ENCODE data around the gene OGFOD1. TPM values are rescaled to one million over a fixed set of nuclear protein-coding genes. Genes with fewer than 3 reads are reported as not detected.

The OGFOD1 gene
- 87.0 and 89.2 TPM in 2 replicates for total RNA-seq

DNA sequence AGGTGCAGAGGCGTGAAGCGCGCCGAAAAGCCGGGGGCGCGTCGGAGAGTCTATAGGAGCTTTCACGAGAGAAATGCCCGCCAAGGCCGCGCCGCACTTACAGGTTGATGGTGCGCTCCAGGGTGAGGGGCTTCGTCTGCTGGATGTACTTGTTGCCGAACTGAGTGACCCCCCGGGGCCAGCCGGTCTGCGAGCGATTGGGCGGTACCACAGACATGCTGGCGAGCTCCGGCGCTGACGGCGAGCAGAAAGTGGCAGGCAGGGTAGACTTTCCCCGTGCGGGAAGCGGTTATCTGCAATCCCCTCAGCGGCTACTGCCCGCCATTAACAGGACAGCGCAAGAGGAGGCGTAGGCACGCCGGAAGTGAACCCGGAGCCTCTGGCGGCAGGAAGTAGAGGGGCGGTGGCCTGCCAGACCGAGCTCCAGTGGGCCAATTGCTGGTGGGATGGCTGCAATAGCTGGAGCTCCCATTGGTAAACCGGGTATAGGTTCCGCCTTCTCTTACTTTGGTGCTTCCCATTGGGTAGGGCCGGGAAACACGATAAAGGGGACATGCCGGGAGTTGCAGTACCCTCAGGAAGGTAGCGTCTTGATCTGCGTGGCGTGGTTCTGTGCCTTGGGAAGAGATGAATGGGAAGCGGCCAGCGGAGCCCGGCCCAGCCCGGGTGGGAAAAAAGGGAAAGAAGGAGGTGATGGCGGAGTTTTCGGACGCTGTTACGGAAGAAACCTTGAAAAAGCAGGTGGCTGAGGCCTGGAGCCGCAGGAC is at the start of gene OGFOD1, which contains the start of gene NUDT21:
Gene OGFOD1, plus strand, starts transcription at position 569 of the 767 bp plus-strand sequence. Its CDS starts 59 bp downstream, at position 628.
Gene NUDT21, minus strand, starts transcription at position 347 of the 767 bp plus-strand sequence. Its CDS starts 130 bp downstream, at position 217.
- Mint-ChIP-seq H3K4me3 (peak within 1 kb of the TSS; percentile 94), H3K9me3 (no peaks in the 10 kb centered on the region), H3K27ac (peak within 1 kb of the TSS; percentile 95), H3K36me3 (ENCODE audit: low read depth) (peaks cover 52% of the 10 kb centered on the region), H3K4me1 (peaks cover 41% of the 10 kb centered on the region), H3K27me3 (no peaks in the 10 kb centered on the region)
- DNase-seq: peak; percentile 97
- intact Hi-C loops (cut with micrococcal nuclease): loop anchor here (1.0 to 10.0 kb wide), 5 partner anchors 26 to 734 kb away; partner anchors contain the start of genes AMFR, HERPUD1, MT2A and PSME3IP1

- peaks cover 43% of the 10 kb centered on the region for H3K36me3 Mint-ChIP-seq (ENCODE audit: low read depth)
- DNase-seq: no peak
- H3K9me3 Mint-ChIP-seq: no peaks in the 10 kb centered on the region
- intact Hi-C loops (cut with micrococcal nuclease): no loop called here
- H3K4me1 Mint-ChIP-seq: peaks cover 2% of the 10 kb centered on the region
- no peaks in the 10 kb centered on the region for H3K27me3 Mint-ChIP-seq
- no peak overlapping the region for H3K4me3 Mint-ChIP-seq
- H3K27ac Mint-ChIP-seq: no peak overlapping the region
Measured at GRCh38 chr16:56405977-56406672, 45.2 kb upstream of the OGFOD1 start.

GRCh38 chr16:56408379-56409098 is 42.8 kb upstream of the OGFOD1 start:
- intact Hi-C loops (cut with micrococcal nuclease): no loop called here
- H3K9me3 Mint-ChIP-seq: no peaks in the 10 kb centered on the region

DNA sequence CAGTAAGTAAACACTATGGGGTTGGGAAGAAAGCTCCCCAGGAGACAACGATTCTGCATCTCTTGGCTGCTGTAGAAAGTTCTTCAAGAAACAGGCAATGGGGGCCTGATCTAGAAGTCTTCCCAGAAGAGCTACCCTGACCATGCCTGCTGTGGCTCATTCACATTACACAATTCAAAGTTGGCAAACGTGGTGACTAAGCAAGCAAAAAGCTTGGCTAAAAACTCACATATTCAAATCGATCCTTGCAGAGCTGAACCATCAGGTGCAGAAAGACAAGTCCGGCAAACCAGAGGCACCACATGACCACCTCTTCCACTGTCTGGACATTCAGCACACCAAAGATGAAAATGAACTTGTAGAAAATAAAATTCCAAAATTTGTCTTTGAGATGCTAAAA is 42.2 kb upstream of the OGFOD1 start:
- DNase-seq: no peak
- intact Hi-C loops (cut with micrococcal nuclease): no loop called here
- Mint-ChIP-seq H3K27me3 (no peaks in the 10 kb centered on the region), H3K4me1 (peaks cover 2% of the 10 kb centered on the region), H3K27ac (no peak overlapping the region), H3K36me3 (ENCODE audit: low read depth) (peaks cover 39% of the 10 kb centered on the region), H3K9me3 (no peaks in the 10 kb centered on the region), H3K4me3 (no peak overlapping the region)

More at GRCh38 chr16:56408379-56409098, 42.8 kb upstream of the OGFOD1 start:
- Mint-ChIP-seq H3K4me3 (no peak overlapping the region), H3K27ac (no peak overlapping the region), H3K4me1 (peaks cover 2% of the 10 kb centered on the region), H3K36me3 (ENCODE audit: low read depth) (peaks cover 39% of the 10 kb centered on the region), H3K27me3 (no peaks in the 10 kb centered on the region)
- no peak for DNase-seq

DNA sequence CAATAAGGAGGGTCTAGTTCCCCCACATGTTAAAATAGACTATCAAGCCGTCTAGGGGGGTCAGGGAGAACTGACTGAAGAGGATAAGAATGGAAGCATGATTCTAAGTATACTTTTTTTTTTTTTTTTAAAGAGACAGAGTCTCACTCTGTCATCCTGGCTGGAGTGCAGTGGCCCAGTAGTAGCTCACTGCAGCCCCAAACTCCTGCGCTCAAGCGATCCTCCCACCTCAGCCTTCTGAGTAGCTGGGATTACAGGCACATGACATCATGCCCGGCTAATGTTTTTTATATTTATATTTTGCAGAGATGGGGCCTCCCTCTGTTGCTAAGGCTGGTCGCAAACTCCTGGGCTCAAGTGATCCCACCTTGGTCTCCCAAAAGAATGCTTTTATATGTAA is 40.2 kb upstream of the OGFOD1 start:
- H3K4me1 Mint-ChIP-seq: peaks cover 7% of the 10 kb centered on the region
- H3K36me3 Mint-ChIP-seq (ENCODE audit: low read depth): peaks cover 31% of the 10 kb centered on the region
- intact Hi-C loops (cut with micrococcal nuclease): no loop called here
- DNase-seq: no peak
- H3K4me3 Mint-ChIP-seq: no peak overlapping the region
- H3K27me3 Mint-ChIP-seq: no peaks in the 10 kb centered on the region
- H3K9me3 Mint-ChIP-seq: no peaks in the 10 kb centered on the region
- H3K27ac Mint-ChIP-seq: no peak overlapping the region

DNA sequence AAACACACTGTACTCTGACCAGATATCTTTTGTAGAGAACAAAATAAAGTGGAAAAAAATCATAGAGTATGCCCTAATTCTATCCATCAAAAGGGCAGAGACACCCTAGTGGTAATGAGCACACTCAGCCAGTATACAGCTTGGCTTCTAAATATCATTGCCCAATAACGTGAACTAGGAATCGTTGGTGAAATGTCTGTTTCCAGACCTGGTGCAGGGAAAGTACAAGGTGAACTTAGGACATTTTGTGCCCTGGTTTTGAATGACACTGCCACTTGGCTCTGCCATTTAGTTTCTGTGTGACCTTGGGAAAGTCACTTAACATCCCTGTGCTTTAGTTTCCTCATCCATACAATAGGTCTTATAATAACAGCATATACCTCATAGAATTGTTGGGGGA is 39.7 kb upstream of the OGFOD1 start:
- peaks cover 7% of the 10 kb centered on the region for H3K4me1 Mint-ChIP-seq
- no peak for DNase-seq
- H3K9me3 Mint-ChIP-seq: no peaks in the 10 kb centered on the region
- peaks cover 31% of the 10 kb centered on the region for H3K36me3 Mint-ChIP-seq (ENCODE audit: low read depth)
- no peak overlapping the region for H3K27ac Mint-ChIP-seq
- intact Hi-C loops (cut with micrococcal nuclease): no loop called here
- no peaks in the 10 kb centered on the region for H3K27me3 Mint-ChIP-seq
- H3K4me3 Mint-ChIP-seq: no peak overlapping the region

GRCh38 chr16:56413381-56413780 is 38.0 kb upstream of the OGFOD1 start:
- DNase-seq: no peak
- Mint-ChIP-seq H3K4me3 (no peak overlapping the region), H3K27ac (no peak overlapping the region), H3K9me3 (no peaks in the 10 kb centered on the region), H3K4me1 (peaks cover 7% of the 10 kb centered on the region), H3K36me3 (ENCODE audit: low read depth) (peaks cover 25% of the 10 kb centered on the region), H3K27me3 (no peaks in the 10 kb centered on the region)
- intact Hi-C loops (cut with micrococcal nuclease): no loop called here

DNA sequence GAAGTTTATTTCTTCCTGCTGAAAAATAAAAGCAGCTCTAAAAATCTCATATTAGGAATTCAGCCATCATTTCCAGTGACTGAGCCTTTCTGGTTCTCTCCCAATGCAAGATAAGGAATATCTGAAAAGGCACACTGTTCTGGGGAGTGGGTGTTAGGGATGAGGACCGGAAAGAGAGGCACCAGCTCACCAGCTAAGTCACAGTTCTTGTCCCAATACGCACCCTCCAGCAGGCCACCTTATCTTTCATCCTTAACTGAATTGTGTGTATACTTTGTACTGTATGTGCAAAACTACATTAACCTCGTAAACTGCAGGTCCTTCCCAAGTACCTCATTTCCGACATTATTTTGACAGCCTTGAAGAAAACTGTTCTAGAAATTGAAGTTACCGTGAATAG is 37.0 kb upstream of the OGFOD1 start:
- H3K4me1 Mint-ChIP-seq: peaks cover 5% of the 10 kb centered on the region
- no peak overlapping the region for H3K27ac Mint-ChIP-seq
- DNase-seq: no peak
- peaks cover 16% of the 10 kb centered on the region for H3K36me3 Mint-ChIP-seq (ENCODE audit: low read depth)
- no peaks in the 10 kb centered on the region for H3K27me3 Mint-ChIP-seq
- no peak overlapping the region for H3K4me3 Mint-ChIP-seq
- no peaks in the 10 kb centered on the region for H3K9me3 Mint-ChIP-seq
- intact Hi-C loops (cut with micrococcal nuclease): no loop called here

DNA sequence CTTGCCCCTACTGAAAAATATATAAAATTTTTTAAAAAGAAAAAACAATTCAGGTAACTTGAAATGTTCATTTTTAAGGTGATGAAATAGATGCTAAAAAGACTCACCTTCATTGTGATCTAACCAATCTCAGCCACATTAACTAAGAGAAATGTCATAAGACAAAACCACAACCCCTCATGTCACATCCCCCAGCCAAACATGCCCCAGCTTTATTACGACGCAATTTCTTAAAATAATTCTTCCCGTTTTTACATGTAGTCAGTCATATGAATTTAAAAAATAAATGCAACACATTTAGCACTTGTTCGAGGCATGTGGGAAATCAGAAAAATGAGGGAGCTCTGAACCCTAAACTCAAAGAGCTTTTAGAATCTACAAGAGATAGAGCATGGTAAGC is 35.5 kb upstream of the OGFOD1 start:
- Mint-ChIP-seq H3K4me3 (no peak overlapping the region), H3K27me3 (no peaks in the 10 kb centered on the region), H3K4me1 (peaks cover 12% of the 10 kb centered on the region), H3K36me3 (ENCODE audit: low read depth) (peaks cover 14% of the 10 kb centered on the region), H3K27ac (no peak overlapping the region), H3K9me3 (no peaks in the 10 kb centered on the region)
- intact Hi-C loops (cut with micrococcal nuclease): no loop called here
- no peak for DNase-seq

DNA sequence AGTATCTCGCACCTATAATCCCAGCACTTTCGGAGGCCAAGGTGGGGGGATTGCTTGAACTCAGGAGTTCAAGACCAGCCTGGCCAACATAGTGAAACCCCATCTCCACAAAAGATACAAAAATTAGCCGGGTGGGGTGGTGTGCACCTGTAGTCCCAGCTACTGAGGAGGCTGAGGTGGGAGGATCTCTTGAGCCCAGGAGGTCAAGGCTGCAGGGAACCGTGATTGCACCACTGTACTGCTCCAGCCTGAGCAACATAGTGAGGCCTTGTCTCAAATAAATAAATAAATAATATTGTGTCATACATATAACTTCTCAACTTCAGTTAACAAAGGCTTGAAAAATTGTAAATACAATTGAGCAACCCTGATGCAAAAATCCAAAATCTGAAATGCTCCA is 34.2 kb upstream of the OGFOD1 start:
- intact Hi-C loops (cut with micrococcal nuclease): no loop called here
- H3K27ac Mint-ChIP-seq: no peak overlapping the region

DNA sequence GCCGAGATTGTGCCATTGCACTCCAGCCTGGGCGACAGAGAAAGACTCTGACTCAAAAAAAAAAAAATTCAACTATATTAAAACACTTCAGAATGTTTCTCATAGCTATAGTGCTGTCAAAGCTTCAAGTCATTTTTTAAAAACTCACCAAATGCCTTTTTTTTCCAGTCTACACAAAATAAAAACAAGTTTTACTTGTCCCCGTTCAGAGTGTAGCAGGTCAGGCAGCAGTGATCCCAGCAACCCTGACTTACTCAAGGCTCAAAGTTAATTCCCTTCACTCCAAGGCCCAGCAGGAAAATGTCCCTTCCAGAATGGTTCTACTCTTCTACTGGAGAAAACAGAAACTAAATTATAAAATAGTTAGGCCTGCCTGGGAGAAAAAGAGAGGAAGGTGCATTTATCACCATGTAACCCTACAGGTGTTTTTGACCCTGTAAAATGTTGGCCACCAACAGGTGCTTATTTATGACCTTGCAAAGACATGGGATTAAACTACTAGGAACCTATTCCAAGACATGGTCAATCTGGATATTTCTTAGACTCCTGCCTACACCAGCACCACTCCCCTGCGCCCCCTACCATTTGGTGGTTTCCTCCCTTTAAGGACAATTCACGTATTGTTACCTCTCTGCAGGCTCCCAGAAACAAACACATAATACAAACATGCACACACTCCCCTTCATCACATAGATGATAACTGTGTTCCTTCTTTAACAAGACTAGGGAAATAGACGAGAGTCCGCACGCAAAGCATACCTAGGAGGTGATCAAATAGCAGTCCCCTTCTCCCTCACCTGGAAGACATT is 31.4 kb upstream of the OGFOD1 start:
- peaks cover 3% of the 10 kb centered on the region for H3K36me3 Mint-ChIP-seq (ENCODE audit: low read depth)
- no peak for DNase-seq
- no peak overlapping the region for H3K27ac Mint-ChIP-seq
- no peak overlapping the region for H3K4me3 Mint-ChIP-seq
- H3K27me3 Mint-ChIP-seq: no peaks in the 10 kb centered on the region
- intact Hi-C loops (cut with micrococcal nuclease): loop anchor here (10.0 kb wide), 1 partner anchor 225 kb away; the partner anchor contains the start of gene GNAO1
- H3K9me3 Mint-ChIP-seq: no peaks in the 10 kb centered on the region
- H3K4me1 Mint-ChIP-seq: peaks cover 36% of the 10 kb centered on the region

More for the DNA sequence above, 34.2 kb upstream of the OGFOD1 start:
- H3K4me1 Mint-ChIP-seq: peaks cover 17% of the 10 kb centered on the region
- H3K27me3 Mint-ChIP-seq: no peaks in the 10 kb centered on the region
- no peak for DNase-seq
- no peaks in the 10 kb centered on the region for H3K9me3 Mint-ChIP-seq
- H3K36me3 Mint-ChIP-seq (ENCODE audit: low read depth): peaks cover 8% of the 10 kb centered on the region
- H3K4me3 Mint-ChIP-seq: no peak overlapping the region

GRCh38 chr16:56420613-56421012 is 30.7 kb upstream of the OGFOD1 start:
- Mint-ChIP-seq H3K9me3 (no peaks in the 10 kb centered on the region), H3K4me1 (peaks cover 34% of the 10 kb centered on the region), H3K4me3 (no peak overlapping the region), H3K27ac (no peak overlapping the region), H3K27me3 (no peaks in the 10 kb centered on the region), H3K36me3 (ENCODE audit: low read depth) (peaks cover 3% of the 10 kb centered on the region)
- no peak for DNase-seq
- intact Hi-C loops (cut with micrococcal nuclease): loop anchor here (10.0 kb wide), 1 partner anchor 226 kb away; the partner anchor contains the start of gene GNAO1

GRCh38 chr16:56421313-56421712 is 30.0 kb upstream of the OGFOD1 start:
- no peak for DNase-seq
- Mint-ChIP-seq H3K4me3 (no peak overlapping the region), H3K9me3 (no peaks in the 10 kb centered on the region), H3K36me3 (ENCODE audit: low read depth) (peaks cover 3% of the 10 kb centered on the region), H3K4me1 (peaks cover 34% of the 10 kb centered on the region), H3K27ac (no peak overlapping the region), H3K27me3 (no peaks in the 10 kb centered on the region)
- intact Hi-C loops (cut with micrococcal nuclease): loop anchor here (10.0 kb wide), 1 partner anchor 227 kb away; the partner anchor contains the start of gene GNAO1

Data from activated CD4-positive, alpha-beta T cell treated with anti-CD3 and anti-CD28 coated beads, Interleukin-2, amount 10 ng/mL, durations not matched to agents 24 days and 14 days (primary cell).